Endothelial cell of umbilical vein (primary cell): ENCODE results near the gene FCER1A.

ENCODE experiments used
- EZH2 ChIP-seq: IDR thresholded peaks from 2 replicates; pipeline ENCODE4 v1.6.1; 2012; ENCODE audit warnings: borderline replicate concordance, low read depth, mild to moderate bottlenecking, moderate library complexity, low read length, inconsistent platforms; ENCODE audit not compliant: severe bottlenecking
- FOS ChIP-seq: IDR thresholded peaks from 2 replicates; pipeline ENCODE4 v1.6.1; 2011; ENCODE audit warnings: mild to moderate bottlenecking, low read length, moderate library complexity, borderline replicate concordance; ENCODE audit not compliant: insufficient read depth
- GATA2 ChIP-seq: IDR thresholded peaks from 2 replicates; pipeline ENCODE4 v1.7.0; 2011; ENCODE audit warnings: low read depth, mild to moderate bottlenecking, moderate library complexity, mixed read lengths, low read length; ENCODE audit not compliant: insufficient read length, insufficient read depth
- JUN ChIP-seq: IDR thresholded peaks from 2 replicates; pipeline ENCODE4 v1.6.1; 2011; ENCODE audit warnings: borderline replicate concordance, low read depth; ENCODE audit not compliant: insufficient read length, insufficient read depth
- MYC ChIP-seq: IDR thresholded peaks from one replicate; pipeline ENCODE4 v1.6.1; 2011; ENCODE audit warnings: mild to moderate bottlenecking, low read depth, low read length
- POLR2A ChIP-seq: IDR thresholded peaks from 2 replicates; pipeline ENCODE4 v1.6.1; 2012; ENCODE audit warnings: low read depth, mild to moderate bottlenecking, control low read depth, low read length
- POLR2AphosphoS5 ChIP-seq: IDR thresholded peaks from 2 replicates; pipeline ENCODE4 v1.6.1; 2012; ENCODE audit warnings: low read depth, mild to moderate bottlenecking, control low read depth, low read length, moderate library complexity; ENCODE audit not compliant: insufficient read depth
- TF ChIP-seq, protein P1 (sequence below), 2 donors: IDR thresholded peaks; 1 replicate in 1 of 2; 2 replicates in 1 of 2; pipeline ENCODE4 v1.5.1; 2011; ENCODE audit warnings: low read length in 2 of 2, mild to moderate bottlenecking in 2 of 2, moderate library complexity in 2 of 2, control low read depth in 1 of 2, inconsistent platforms in 1 of 2, low read depth in 1 of 2; ENCODE audit not compliant: insufficient read depth in 1 of 2; ENCODE audit errors: extremely low read depth in 1 of 2
- TF ChIP-seq, protein P2 (sequence below): IDR thresholded peaks from 2 replicates; pipeline ENCODE4 v1.6.1; 2011; ENCODE audit not compliant: insufficient read depth, insufficient read length

DNA sequence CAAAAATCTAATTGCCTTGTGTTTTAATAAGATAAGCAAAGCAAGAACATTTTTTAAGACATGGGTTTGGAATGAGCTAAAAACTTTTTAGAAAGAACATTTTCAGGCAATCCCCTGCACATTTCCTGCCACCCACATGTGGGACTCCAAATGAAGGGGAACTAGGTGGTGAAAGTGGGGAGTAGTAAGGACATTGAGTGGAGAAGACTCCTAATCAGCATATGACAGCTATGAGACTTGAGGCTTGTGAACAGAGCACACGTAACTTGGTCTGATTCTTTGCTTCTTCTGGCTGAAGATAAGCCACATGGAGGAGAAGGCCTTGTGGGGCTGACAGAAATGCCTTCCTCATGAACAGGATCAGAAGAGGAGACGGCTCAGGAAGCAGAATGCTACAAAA, 50.3 kb downstream of the FCER1A start:
- TF ChIP-seq POLR2AphosphoS5: no peak
- TF ChIP-seq, protein P1, sequence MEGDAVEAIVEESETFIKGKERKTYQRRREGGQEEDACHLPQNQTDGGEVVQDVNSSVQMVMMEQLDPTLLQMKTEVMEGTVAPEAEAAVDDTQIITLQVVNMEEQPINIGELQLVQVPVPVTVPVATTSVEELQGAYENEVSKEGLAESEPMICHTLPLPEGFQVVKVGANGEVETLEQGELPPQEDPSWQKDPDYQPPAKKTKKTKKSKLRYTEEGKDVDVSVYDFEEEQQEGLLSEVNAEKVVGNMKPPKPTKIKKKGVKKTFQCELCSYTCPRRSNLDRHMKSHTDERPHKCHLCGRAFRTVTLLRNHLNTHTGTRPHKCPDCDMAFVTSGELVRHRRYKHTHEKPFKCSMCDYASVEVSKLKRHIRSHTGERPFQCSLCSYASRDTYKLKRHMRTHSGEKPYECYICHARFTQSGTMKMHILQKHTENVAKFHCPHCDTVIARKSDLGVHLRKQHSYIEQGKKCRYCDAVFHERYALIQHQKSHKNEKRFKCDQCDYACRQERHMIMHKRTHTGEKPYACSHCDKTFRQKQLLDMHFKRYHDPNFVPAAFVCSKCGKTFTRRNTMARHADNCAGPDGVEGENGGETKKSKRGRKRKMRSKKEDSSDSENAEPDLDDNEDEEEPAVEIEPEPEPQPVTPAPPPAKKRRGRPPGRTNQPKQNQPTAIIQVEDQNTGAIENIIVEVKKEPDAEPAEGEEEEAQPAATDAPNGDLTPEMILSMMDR (IDR thresholded peaks at IDR 0.05; ENCODE audit: extremely low read depth in 1 of 2, insufficient read depth in 1 of 2, low read depth in 1 of 2, low read length in 2 of 2): no peak
- no peak for TF ChIP-seq FOS
- no peak for TF ChIP-seq POLR2A
- TF ChIP-seq MYC: no peak
- TF ChIP-seq EZH2: no peak
- TF ChIP-seq JUN: no peak
- TF ChIP-seq, protein P2, sequence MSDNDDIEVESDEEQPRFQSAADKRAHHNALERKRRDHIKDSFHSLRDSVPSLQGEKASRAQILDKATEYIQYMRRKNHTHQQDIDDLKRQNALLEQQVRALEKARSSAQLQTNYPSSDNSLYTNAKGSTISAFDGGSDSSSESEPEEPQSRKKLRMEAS: no peak
- TF ChIP-seq GATA2: no peak
